WI38 (cell line): Measurements from ENCODE around the gene COX7A1.

ENCODE experiments used
- H3K4me3 ChIP-seq: 2 replicates; pipeline ENCODE4 v1.5.1; 2011; ENCODE audit warnings: low read depth, mild to moderate bottlenecking, control low read depth, low read length
- TF ChIP-seq, protein P1 (sequence below): IDR thresholded peaks from 2 replicates; pipeline ENCODE4 v1.5.1; 2012; ENCODE audit warnings: low read depth, mild to moderate bottlenecking, control low read depth, low read length

The COX7A1 gene

DNA sequence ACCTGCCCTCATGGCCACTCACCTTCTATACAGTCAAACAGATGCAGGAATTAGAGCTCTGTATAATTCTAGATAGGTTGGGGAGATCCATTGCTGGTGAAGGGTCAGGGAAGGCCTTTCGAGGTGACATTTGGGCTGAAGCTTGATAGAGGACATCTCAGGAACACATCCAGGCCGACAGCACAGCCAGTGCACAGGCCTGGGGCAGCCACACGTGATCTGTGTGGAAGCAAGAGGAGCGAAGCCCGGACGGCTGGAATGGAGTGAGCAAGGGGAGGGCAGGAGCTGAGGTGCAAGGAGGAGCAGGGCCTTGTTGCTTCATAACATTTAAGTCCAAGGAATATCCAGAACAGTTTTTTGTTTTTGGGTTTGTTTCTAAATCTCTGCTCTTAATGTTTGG lies 45.8 kb downstream of the COX7A1 start:
- TF ChIP-seq, protein P1, sequence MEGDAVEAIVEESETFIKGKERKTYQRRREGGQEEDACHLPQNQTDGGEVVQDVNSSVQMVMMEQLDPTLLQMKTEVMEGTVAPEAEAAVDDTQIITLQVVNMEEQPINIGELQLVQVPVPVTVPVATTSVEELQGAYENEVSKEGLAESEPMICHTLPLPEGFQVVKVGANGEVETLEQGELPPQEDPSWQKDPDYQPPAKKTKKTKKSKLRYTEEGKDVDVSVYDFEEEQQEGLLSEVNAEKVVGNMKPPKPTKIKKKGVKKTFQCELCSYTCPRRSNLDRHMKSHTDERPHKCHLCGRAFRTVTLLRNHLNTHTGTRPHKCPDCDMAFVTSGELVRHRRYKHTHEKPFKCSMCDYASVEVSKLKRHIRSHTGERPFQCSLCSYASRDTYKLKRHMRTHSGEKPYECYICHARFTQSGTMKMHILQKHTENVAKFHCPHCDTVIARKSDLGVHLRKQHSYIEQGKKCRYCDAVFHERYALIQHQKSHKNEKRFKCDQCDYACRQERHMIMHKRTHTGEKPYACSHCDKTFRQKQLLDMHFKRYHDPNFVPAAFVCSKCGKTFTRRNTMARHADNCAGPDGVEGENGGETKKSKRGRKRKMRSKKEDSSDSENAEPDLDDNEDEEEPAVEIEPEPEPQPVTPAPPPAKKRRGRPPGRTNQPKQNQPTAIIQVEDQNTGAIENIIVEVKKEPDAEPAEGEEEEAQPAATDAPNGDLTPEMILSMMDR = no peak

DNA sequence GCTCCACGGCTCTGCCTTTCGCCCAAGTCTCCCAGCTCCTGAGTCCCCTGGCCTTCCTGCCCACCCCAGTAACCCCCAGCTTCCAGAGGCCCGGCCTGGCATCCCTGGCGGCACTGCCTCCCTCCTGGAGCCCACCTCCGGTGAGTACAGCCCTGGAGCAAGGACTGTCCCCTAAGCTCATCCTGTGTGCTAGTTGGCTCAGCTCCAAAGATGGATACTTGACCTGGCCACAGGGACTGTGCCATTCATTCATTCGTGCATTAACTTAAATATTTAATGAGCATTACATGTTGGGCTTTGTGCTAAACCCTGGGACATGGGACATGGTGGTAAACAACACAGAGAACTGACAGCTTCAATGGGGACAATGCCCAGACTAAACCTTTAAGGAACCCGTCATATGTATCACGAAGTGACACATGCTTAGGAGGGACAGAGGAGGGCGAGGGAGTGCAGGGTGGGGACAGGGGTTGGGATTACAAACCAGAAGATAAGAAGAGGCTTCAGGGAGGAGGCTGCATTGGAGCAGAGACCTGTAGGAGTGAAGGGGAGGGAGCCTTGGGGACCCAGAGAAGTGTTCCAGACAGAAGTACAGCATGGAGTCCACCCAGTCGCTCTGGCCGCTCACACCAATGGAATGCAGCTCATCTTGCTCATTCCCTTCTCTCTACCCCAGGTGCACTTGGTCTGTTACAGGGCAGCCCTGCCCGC lies 48.2 kb downstream of the COX7A1 start:
- no peak overlapping the region for H3K4me3 ChIP-seq
- TF ChIP-seq, protein P1 = no peak

More for the DNA sequence above, 45.8 kb downstream of the COX7A1 start:
- no peak overlapping the region for H3K4me3 ChIP-seq

DNA sequence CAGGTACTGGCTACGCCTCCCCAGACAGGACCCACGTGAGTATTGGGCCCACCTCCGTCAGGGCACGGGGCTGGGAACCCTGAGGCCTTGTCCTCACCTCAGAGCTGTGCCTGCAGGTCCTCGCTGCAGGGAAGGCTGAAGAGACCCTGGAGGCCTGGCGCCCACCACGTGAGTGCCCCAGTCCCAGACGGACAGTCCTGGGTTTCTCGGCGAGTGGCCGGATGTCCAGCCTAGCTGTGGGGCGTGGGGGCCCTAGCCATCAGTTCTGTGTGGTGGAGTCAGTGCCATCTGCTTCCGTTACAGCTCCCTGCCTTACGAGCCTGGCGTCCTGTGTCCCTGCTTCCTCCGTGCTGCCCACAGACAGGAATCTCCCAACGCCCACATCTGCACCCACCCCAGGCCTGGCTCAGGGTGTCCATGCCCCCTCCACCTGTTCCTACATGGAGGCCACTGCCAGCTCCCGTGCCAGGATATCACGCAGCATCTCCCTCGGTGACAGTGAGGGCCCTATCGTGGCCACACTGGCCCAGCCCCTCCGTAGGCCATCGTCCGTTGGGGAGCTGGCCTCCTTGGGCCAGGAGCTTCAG lies 49.1 kb downstream of the COX7A1 start:
- TF ChIP-seq, protein P1 = no peak
- H3K4me3 ChIP-seq = no peak overlapping the region

DNA sequence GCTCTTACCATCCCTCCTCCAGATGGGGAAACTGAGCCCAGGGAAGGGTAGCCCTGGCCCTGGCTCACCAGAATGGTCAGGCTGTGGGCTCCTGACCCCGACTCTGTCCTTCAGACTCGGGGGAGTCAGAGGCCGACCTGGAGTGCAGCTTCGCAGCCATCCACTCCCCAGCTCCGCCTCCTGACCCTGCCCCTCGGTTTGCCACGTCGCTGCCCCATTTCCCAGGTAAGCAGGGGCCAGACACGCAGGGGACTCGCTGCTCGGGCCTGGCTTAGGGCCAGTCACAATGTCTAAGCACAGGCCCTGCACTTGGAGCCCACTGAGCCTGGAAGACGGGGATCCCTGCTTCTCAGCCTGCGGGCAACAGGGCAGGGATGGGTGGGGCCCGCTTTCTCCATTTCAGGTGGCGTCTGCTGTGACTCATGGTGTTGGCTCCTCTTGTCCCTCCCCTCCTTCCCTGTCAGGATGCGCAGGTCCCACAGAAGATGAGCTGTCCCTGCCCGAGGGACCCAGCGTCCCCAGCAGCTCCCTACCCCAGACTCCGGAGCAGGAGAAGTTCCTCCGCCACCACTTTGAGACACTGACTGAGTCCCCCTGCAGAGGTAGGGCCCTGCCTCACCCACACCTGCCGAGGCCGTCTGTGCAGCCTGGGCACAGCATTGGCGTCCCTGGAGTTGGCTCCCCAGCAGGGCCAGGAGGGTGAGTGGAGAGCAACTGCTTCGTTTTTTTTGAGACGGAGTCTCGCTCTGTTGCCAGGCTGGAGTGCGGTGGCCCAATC lies 50.5 kb downstream of the COX7A1 start:
- TF ChIP-seq, protein P1 = no peak
- H3K4me3 ChIP-seq = no peak overlapping the region
